ENCODE data around the gene SCYL1.
A peak's percentile ranks its signal among the peaks of the same experiment; 100 is the strongest.

SCYL1 gene

DNA sequence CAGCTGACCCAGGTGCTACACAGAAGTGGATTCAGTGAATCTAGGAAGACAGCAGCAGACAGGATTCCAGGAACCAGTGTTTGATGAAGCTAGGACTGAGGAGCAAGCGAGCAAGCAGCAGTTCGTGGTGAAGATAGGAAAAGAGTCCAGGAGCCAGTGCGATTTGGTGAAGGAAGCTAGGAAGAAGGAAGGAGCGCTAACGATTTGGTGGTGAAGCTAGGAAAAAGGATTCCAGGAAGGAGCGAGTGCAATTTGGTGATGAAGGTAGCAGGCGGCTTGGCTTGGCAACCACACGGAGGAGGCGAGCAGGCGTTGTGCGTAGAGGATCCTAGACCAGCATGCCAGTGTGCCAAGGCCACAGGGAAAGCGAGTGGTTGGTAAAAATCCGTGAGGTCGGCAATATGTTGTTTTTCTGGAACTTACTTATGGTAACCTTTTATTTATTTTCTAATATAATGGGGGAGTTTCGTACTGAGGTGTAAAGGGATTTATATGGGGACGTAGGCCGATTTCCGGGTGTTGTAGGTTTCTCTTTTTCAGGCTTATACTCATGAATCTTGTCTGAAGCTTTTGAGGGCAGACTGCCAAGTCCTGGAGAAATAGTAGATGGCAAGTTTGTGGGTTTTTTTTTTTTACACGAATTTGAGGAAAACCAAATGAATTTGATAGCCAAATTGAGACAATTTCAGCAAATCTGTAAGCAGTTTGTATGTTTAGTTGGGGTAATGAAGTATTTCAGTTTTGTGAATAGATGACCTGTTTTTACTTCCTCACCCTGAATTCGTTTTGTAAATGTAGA is 24.3 kb upstream of the SCYL1 start:
- H3K4me2 ChIP-seq, result peak overlapping the region; percentile 94
- peak overlapping the region; percentile 99 for H3K27ac ChIP-seq
- peaks cover 91% of the 10 kb centered on the region for H3K79me2 ChIP-seq (ENCODE audit: insufficient read depth, low read depth)
- H3K27me3 ChIP-seq (ENCODE audit: insufficient read depth, low read depth), result no peaks in the 10 kb centered on the region
- TF ChIP-seq, protein P1, sequence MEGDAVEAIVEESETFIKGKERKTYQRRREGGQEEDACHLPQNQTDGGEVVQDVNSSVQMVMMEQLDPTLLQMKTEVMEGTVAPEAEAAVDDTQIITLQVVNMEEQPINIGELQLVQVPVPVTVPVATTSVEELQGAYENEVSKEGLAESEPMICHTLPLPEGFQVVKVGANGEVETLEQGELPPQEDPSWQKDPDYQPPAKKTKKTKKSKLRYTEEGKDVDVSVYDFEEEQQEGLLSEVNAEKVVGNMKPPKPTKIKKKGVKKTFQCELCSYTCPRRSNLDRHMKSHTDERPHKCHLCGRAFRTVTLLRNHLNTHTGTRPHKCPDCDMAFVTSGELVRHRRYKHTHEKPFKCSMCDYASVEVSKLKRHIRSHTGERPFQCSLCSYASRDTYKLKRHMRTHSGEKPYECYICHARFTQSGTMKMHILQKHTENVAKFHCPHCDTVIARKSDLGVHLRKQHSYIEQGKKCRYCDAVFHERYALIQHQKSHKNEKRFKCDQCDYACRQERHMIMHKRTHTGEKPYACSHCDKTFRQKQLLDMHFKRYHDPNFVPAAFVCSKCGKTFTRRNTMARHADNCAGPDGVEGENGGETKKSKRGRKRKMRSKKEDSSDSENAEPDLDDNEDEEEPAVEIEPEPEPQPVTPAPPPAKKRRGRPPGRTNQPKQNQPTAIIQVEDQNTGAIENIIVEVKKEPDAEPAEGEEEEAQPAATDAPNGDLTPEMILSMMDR (conservative IDR thresholded peaks at IDR 0.05; ENCODE audit: low read depth, low read length), result no peak
- peaks cover 64% of the 10 kb centered on the region for H4K20me1 ChIP-seq (ENCODE audit: insufficient read depth)
- H3K36me3 ChIP-seq (ENCODE audit: insufficient read depth), result peaks cover 63% of the 10 kb centered on the region
- peak overlapping the region; percentile 100 for H3K9ac ChIP-seq
- peaks cover 35% of the 10 kb centered on the region for H3K4me1 ChIP-seq (ENCODE audit: low read depth, poor library complexity, severe bottlenecking)
- no peak overlapping the region for H3K4me3 ChIP-seq (IDR thresholded peaks at IDR 0.05; ENCODE audit: insufficient read depth, low read depth, low read length)
- H2AFZ ChIP-seq (ENCODE audit: low read depth), result no peak overlapping the region

DNA sequence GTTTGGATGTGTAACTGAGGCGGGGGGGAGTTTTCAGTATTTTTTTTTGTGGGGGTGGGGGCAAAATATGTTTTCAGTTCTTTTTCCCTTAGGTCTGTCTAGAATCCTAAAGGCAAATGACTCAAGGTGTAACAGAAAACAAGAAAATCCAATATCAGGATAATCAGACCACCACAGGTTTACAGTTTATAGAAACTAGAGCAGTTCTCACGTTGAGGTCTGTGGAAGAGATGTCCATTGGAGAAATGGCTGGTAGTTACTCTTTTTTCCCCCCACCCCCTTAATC is 23.8 kb upstream of the SCYL1 start:
- H3K36me3 ChIP-seq (ENCODE audit: insufficient read depth), result peaks cover 63% of the 10 kb centered on the region
- H3K9ac ChIP-seq, result peak overlapping the region; percentile 100
- TF ChIP-seq, protein P1 (conservative IDR thresholded peaks at IDR 0.05; ENCODE audit: low read depth, low read length), result no peak
- no peak overlapping the region for H3K4me3 ChIP-seq (IDR thresholded peaks at IDR 0.05; ENCODE audit: insufficient read depth, low read depth, low read length)
- H4K20me1 ChIP-seq (ENCODE audit: insufficient read depth), result peaks cover 64% of the 10 kb centered on the region
- no peak overlapping the region for H2AFZ ChIP-seq (ENCODE audit: low read depth)
- H3K27ac ChIP-seq, result peak overlapping the region; percentile 99
- no peaks in the 10 kb centered on the region for H3K27me3 ChIP-seq (ENCODE audit: insufficient read depth, low read depth)
- H3K4me2 ChIP-seq, result peak overlapping the region; percentile 94
- H3K4me1 ChIP-seq (ENCODE audit: low read depth, poor library complexity, severe bottlenecking), result peaks cover 35% of the 10 kb centered on the region
- H3K79me2 ChIP-seq (ENCODE audit: insufficient read depth, low read depth), result peaks cover 91% of the 10 kb centered on the region

DNA sequence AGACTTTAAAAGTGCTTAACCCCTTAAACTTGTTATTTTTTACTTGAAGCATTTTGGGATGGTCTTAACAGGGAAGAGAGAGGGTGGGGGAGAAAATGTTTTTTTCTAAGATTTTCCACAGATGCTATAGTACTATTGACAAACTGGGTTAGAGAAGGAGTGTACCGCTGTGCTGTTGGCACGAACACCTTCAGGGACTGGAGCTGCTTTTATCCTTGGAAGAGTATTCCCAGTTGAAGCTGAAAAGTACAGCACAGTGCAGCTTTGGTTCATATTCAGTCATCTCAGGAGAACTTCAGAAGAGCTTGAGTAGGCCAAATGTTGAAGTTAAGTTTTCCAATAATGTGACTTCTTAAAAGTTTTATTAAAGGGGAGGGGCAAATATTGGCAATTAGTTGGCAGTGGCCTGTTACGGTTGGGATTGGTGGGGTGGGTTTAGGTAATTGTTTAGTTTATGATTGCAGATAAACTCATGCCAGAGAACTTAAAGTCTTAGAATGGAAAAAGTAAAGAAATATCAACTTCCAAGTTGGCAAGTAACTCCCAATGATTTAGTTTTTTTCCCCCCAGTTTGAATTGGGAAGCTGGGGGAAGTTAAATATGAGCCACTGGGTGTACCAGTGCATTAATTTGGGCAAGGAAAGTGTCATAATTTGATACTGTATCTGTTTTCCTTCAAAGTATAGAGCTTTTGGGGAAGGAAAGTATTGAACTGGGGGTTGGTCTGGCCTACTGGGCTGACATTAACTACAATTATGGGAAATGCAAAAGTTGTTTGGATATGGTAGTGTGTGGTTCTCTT is 23.2 kb upstream of the SCYL1 start:
- H3K4me1 ChIP-seq (ENCODE audit: low read depth, poor library complexity, severe bottlenecking), result peaks cover 35% of the 10 kb centered on the region
- no peak overlapping the region for H2AFZ ChIP-seq (ENCODE audit: low read depth)
- TF ChIP-seq, protein P1 (conservative IDR thresholded peaks at IDR 0.05; ENCODE audit: low read depth, low read length), result no peak
- peak overlapping the region; percentile 100 for H3K9ac ChIP-seq
- H3K27me3 ChIP-seq (ENCODE audit: insufficient read depth, low read depth), result no peaks in the 10 kb centered on the region
- peaks cover 64% of the 10 kb centered on the region for H4K20me1 ChIP-seq (ENCODE audit: insufficient read depth)
- H3K4me3 ChIP-seq (IDR thresholded peaks at IDR 0.05; ENCODE audit: insufficient read depth, low read depth, low read length), result no peak overlapping the region
- H3K79me2 ChIP-seq (ENCODE audit: insufficient read depth, low read depth), result peaks cover 90% of the 10 kb centered on the region
- H3K4me2 ChIP-seq, result peak overlapping the region; percentile 94
- H3K36me3 ChIP-seq (ENCODE audit: insufficient read depth), result peaks cover 63% of the 10 kb centered on the region
- H3K27ac ChIP-seq, result peak overlapping the region; percentile 99

DNA sequence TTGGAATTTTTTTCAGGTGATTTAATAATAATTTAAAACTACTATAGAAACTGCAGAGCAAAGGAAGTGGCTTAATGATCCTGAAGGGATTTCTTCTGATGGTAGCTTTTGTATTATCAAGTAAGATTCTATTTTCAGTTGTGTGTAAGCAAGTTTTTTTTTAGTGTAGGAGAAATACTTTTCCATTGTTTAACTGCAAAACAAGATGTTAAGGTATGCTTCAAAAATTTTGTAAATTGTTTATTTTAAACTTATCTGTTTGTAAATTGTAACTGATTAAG is 22.7 kb upstream of the SCYL1 start:
- peaks cover 64% of the 10 kb centered on the region for H4K20me1 ChIP-seq (ENCODE audit: insufficient read depth)

More for the DNA sequence above, 22.7 kb upstream of the SCYL1 start:
- no peak overlapping the region for H3K4me3 ChIP-seq (IDR thresholded peaks at IDR 0.05; ENCODE audit: insufficient read depth, low read depth, low read length)
- peak overlapping the region; percentile 99 for H3K27ac ChIP-seq
- H3K4me2 ChIP-seq, result peak overlapping the region; percentile 94
- TF ChIP-seq, protein P1 (conservative IDR thresholded peaks at IDR 0.05; ENCODE audit: low read depth, low read length), result no peak
- peaks cover 90% of the 10 kb centered on the region for H3K79me2 ChIP-seq (ENCODE audit: insufficient read depth, low read depth)
- H3K27me3 ChIP-seq (ENCODE audit: insufficient read depth, low read depth), result no peaks in the 10 kb centered on the region
- peaks cover 63% of the 10 kb centered on the region for H3K36me3 ChIP-seq (ENCODE audit: insufficient read depth)
- H3K4me1 ChIP-seq (ENCODE audit: low read depth, poor library complexity, severe bottlenecking), result peaks cover 41% of the 10 kb centered on the region
- H3K9ac ChIP-seq, result peak overlapping the region; percentile 100
- no peak overlapping the region for H2AFZ ChIP-seq (ENCODE audit: low read depth)
